ENCODE data around the gene KRTAP10-4. TPM values are rescaled to one million over a fixed set of nuclear protein-coding genes. Genes with fewer than 3 reads are reported as not detected.

The KRTAP10-4 gene
- total and polyA plus RNA-seq, 2 donors (not counting 3 experiments of a cell fraction or from before 2014, with no cell fraction given) = not detected

- H3K4me2 ChIP-seq (ENCODE audit: insufficient read depth, low read length) = no peak overlapping the region
- H3K27ac ChIP-seq (ENCODE audit: insufficient read depth, low read depth, low read length) = no peak overlapping the region
- H3K27me3 ChIP-seq (ENCODE audit: control insufficient read depth in 2 of 2, insufficient read depth in 2 of 2, low read length in 2 of 2) = peaks cover 0 to 3% of the 10 kb centered on the region in 2 experiments
- dilution Hi-C loops (cut with MboI; ENCODE audit: extremely low pct_ligation_motif_present, low sequenced_read_pairs) (no loop called here), intact Hi-C loops (cut with micrococcal nuclease) (no loop called here)
- H2AFZ ChIP-seq (ENCODE audit: low read depth, low read length) = no peak overlapping the region
- no peak for FAIRE-seq
- POLR2A ChIA-PET = no interaction called here
- H3K9me3 ChIP-seq (replicated peaks; ENCODE audit: control insufficient read depth, insufficient read depth, low read length) = no peaks in the 10 kb centered on the region
- TF ChIP-seq MYC (IDR thresholded peaks at IDR 0.05; ENCODE audit: low read depth, low read length) (no peak), POLR2A (IDR thresholded peaks at IDR 0.05; ENCODE audit: low read depth, low read length) (no peak), MAX (IDR thresholded peaks at IDR 0.05; ENCODE audit: insufficient read depth, insufficient read length) (no peak), EZH2 (IDR thresholded peaks at IDR 0.05; ENCODE audit: borderline replicate concordance, low read depth, low read length, severe bottlenecking) (no peak), JUN (IDR thresholded peaks at IDR 0.05; ENCODE audit: borderline replicate concordance, insufficient read depth, insufficient read length, low read depth) (no peak)
- H3K9me1 ChIP-seq (replicated peaks; ENCODE audit: control insufficient read depth, extremely low read depth, insufficient read depth, low read length) = no peaks in the 10 kb centered on the region
- H3K4me1 ChIP-seq (ENCODE audit: control insufficient read depth, extremely low read depth, insufficient read depth, low read length) = no peaks in the 10 kb centered on the region
- no peak overlapping the region for H3K9ac ChIP-seq (replicated peaks; ENCODE audit: extremely low read depth, insufficient read depth, low read length)
- CTCF ChIA-PET = interaction anchor here (1.5 kb wide), 1 partner anchor 15 kb away, joined by 3 read pairs; no protein-coding TSS in a partner anchor
- H3K79me2 ChIP-seq (ENCODE audit: control insufficient read depth, insufficient read depth, low read length) = no peaks in the 10 kb centered on the region
- no peaks in the 10 kb centered on the region for H3K36me3 ChIP-seq (ENCODE audit: control insufficient read depth in 2 of 2, extremely low read depth in 1 of 2, insufficient read depth in 2 of 2, low read length in 2 of 2)
- no peaks in the 10 kb centered on the region for H4K20me1 ChIP-seq (replicated peaks; ENCODE audit: control insufficient read depth, extremely low read depth, insufficient read depth, low read length)
- no peak for DNase-seq (ENCODE audit: low read depth, low spot score)
- no TSS peak for BruUV-seq (replicated peaks)
- no peak overlapping the region for H3K4me3 ChIP-seq (replicated peaks in 1 of 3; ENCODE audit: insufficient read depth in 1 of 3, low read depth in 1 of 3, low read length in 3 of 3)
These were observed 40.8 kb upstream of the KRTAP10-4 start for GRCh38 chr21:44532712-44533111.

GRCh38 chr21:44533121-44533890 lies 40.2 kb upstream of the KRTAP10-4 start:
- Histone ChIP-seq H3K27ac (ENCODE audit: insufficient read depth, low read depth, low read length) (no peak overlapping the region), H3K4me3 (replicated peaks in 1 of 3; ENCODE audit: insufficient read depth in 1 of 3, low read depth in 1 of 3, low read length in 3 of 3) (no peak overlapping the region), H3K36me3 (ENCODE audit: control insufficient read depth in 2 of 2, extremely low read depth in 1 of 2, insufficient read depth in 2 of 2, low read length in 2 of 2) (no peaks in the 10 kb centered on the region), H3K4me2 (ENCODE audit: insufficient read depth, low read length) (no peak overlapping the region), H3K9ac (replicated peaks; ENCODE audit: extremely low read depth, insufficient read depth, low read length) (no peak overlapping the region), H3K4me1 (ENCODE audit: control insufficient read depth, extremely low read depth, insufficient read depth, low read length) (no peaks in the 10 kb centered on the region), H3K79me2 (ENCODE audit: control insufficient read depth, insufficient read depth, low read length) (no peaks in the 10 kb centered on the region), H3K9me1 (replicated peaks; ENCODE audit: control insufficient read depth, extremely low read depth, insufficient read depth, low read length) (no peaks in the 10 kb centered on the region), H3K27me3 (ENCODE audit: control insufficient read depth in 2 of 2, insufficient read depth in 2 of 2, low read length in 2 of 2) (peaks cover 0 to 3% of the 10 kb centered on the region in 2 experiments), H4K20me1 (replicated peaks; ENCODE audit: control insufficient read depth, extremely low read depth, insufficient read depth, low read length) (no peaks in the 10 kb centered on the region), H3K9me3 (replicated peaks; ENCODE audit: control insufficient read depth, insufficient read depth, low read length) (no peaks in the 10 kb centered on the region), H2AFZ (ENCODE audit: low read depth, low read length) (no peak overlapping the region)
- TF ChIP-seq GATA2 (IDR thresholded peaks at IDR 0.05; ENCODE audit: insufficient read depth, insufficient read length, low read depth, low read length) (no peak), POLR2AphosphoS5 (IDR thresholded peaks at IDR 0.05; ENCODE audit: insufficient read depth, low read depth, low read length) (no peak), JUN (IDR thresholded peaks at IDR 0.05; ENCODE audit: borderline replicate concordance, insufficient read depth, insufficient read length, low read depth) (no peak), MYC (IDR thresholded peaks at IDR 0.05; ENCODE audit: low read depth, low read length) (no peak), POLR2A (IDR thresholded peaks at IDR 0.05; ENCODE audit: low read depth, low read length) (no peak), CTCF (IDR thresholded peaks at IDR 0.05; ENCODE audit: extremely low read depth in 1 of 2, insufficient read depth in 1 of 2, low read depth in 1 of 2, low read length in 2 of 2) (no peak), EZH2 (IDR thresholded peaks at IDR 0.05; ENCODE audit: borderline replicate concordance, low read depth, low read length, severe bottlenecking) (no peak), FOS (IDR thresholded peaks at IDR 0.05; ENCODE audit: borderline replicate concordance, insufficient read depth, low read length) (no peak), MAX (IDR thresholded peaks at IDR 0.05; ENCODE audit: insufficient read depth, insufficient read length) (no peak)
- POLR2A ChIA-PET = no interaction called here
- CTCF ChIA-PET = no interaction called here
- dilution Hi-C loops (cut with MboI; ENCODE audit: extremely low pct_ligation_motif_present, low sequenced_read_pairs) = no loop called here
- intact Hi-C loops (cut with micrococcal nuclease) = no loop called here
- DNase-seq (ENCODE audit: low read depth, low spot score) = no peak
- BruUV-seq (replicated peaks) = no TSS peak
- FAIRE-seq = no peak

Measured in endothelial cell of umbilical vein (primary cell).